GM12891 (cell line): ENCODE results near the gene ATP6V1C2.

Experiments
- POLR2A ChIP-seq: IDR thresholded peaks from 2 replicates; pipeline ENCODE4 v1.6.1; 2011; ENCODE audit warnings: low read depth, low read length, control low read depth
- POLR2AphosphoS5 ChIP-seq: IDR thresholded peaks from 2 replicates; pipeline ENCODE4 v1.6.1; 2011; ENCODE audit warnings: low read depth, low read length, control low read depth
- POU2F2 ChIP-seq: IDR thresholded peaks from 2 replicates; pipeline ENCODE4 v1.6.1; 2011; ENCODE audit warnings: low read depth, mild to moderate bottlenecking, control low read depth, low read length, moderate library complexity
- SPI1 ChIP-seq: IDR thresholded peaks from 2 replicates; pipeline ENCODE4 v1.6.1; 2011; ENCODE audit warnings: low read depth, low read length, control low read depth
- TAF1 ChIP-seq: IDR thresholded peaks from 2 replicates; pipeline ENCODE4 v1.6.1; 2011; ENCODE audit warnings: low read depth, low read length, control low read depth

DNA sequence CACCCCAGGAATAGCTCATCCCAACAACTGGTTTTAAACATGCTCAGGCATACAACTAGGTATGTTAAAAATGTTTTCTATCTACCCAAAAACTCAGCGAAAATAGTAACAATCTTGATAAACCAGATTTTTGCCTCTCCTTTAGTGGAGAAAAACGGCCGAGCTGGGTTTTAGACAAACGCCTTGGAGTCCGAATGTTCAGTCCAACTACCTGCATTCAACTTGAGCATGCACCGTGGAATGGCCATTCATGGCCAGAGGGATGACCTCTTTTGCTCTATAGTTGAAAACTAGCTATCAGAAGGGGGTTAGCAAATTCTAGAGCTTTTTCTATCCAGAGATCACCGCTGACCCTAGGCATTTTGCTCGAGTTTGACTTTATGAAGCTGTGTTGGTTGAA is 60.3 kb downstream of the ATP6V1C2 start:
- no peak for TF ChIP-seq SPI1
- no peak for TF ChIP-seq POLR2A
- no peak for TF ChIP-seq POU2F2
- no peak for TF ChIP-seq POLR2AphosphoS5
- TF ChIP-seq TAF1, result no peak
